HepG2 (cell line): Measurements from ENCODE around the gene GPR31. TPM values are rescaled to one million over a fixed set of nuclear protein-coding genes. Genes with fewer than 3 reads are reported as not detected.

Experiments
- DRAP1 ChIP-seq: IDR thresholded peaks from 2 replicates; pipeline ENCODE4 v1.6.1; 2016; ENCODE audit warnings: missing genetic modification reagents, missing compliant biosample characterization
- HNF4G ChIP-seq, 2 experiments: sonication (generic) in 1 of 2; formaldehyde crosslinking in 1 of 2; IDR thresholded peaks; 2 replicates each; pipeline versions ENCODE4 v1.4.0 to v1.6.1; 2011 to 2020; ENCODE audit warnings: borderline replicate concordance in 2 of 2, low read depth in 2 of 2, mild to moderate bottlenecking in 2 of 2, low read length in 1 of 2, missing genetic modification reagents in 1 of 2, moderate library complexity in 1 of 2
- KDM1A ChIP-seq: IDR thresholded peaks from 2 replicates; pipeline ENCODE4 v1.6.1; 2016; ENCODE audit warnings: missing compliant biosample characterization
- KDM5A ChIP-seq: fragments of 200-600 bp; sonication (generic); IDR thresholded peaks from 2 replicates; pipeline ENCODE4 v1.7.0; 2018; ENCODE audit warnings: antibody characterized with exemption, mild to moderate bottlenecking, low read length, borderline replicate concordance
- RBM22 ChIP-seq: fragments of 200-400 bp; formaldehyde crosslinking; optimal IDR thresholded peaks from 2 replicates; pipeline ENCODE3; 2017; ENCODE audit warnings: mild to moderate bottlenecking, low read length, moderate library complexity
- SPEN ChIP-seq: sonication (generic); formaldehyde crosslinking; IDR thresholded peaks from 2 replicates; pipeline ENCODE4 v1.5.1; 2020; ENCODE audit warnings: low read depth, mild to moderate bottlenecking, missing genetic modification reagents
- ZKSCAN5 ChIP-seq: sonication (generic); formaldehyde crosslinking; IDR thresholded peaks from 2 replicates; pipeline ENCODE4 v1.5.1; 2020; ENCODE audit warnings: mild to moderate bottlenecking, missing genetic modification reagents
- ZMYM2 ChIP-seq: sonication (generic); formaldehyde crosslinking; IDR thresholded peaks from 2 replicates; pipeline ENCODE4 v1.8.0; 2022; ENCODE audit warnings: mild to moderate bottlenecking, missing genetic modification reagents
- ZNF333 ChIP-seq: sonication (generic); formaldehyde crosslinking; IDR thresholded peaks from 2 replicates; pipeline ENCODE4 v1.4.0; 2020; ENCODE audit warnings: mild to moderate bottlenecking, missing genetic modification reagents, borderline replicate concordance
- ZNF337 ChIP-seq: sonication (generic); formaldehyde crosslinking; IDR thresholded peaks from 2 replicates; pipeline ENCODE4 v1.5.1; 2020; ENCODE audit warnings: missing genetic modification reagents, low read depth, mild to moderate bottlenecking, borderline replicate concordance
- ZNF460 ChIP-seq: sonication (generic); formaldehyde crosslinking; IDR thresholded peaks from 2 replicates; pipeline ENCODE4 v1.5.1; 2020; ENCODE audit warnings: missing genetic modification reagents, mild to moderate bottlenecking, borderline replicate concordance
- ZNF496 ChIP-seq: sonication (generic); formaldehyde crosslinking; IDR thresholded peaks from 2 replicates; pipeline ENCODE4 v1.8.1; 2023; ENCODE audit warnings: mild to moderate bottlenecking, moderate library complexity, missing genetic modification reagents; ENCODE audit not compliant: insufficient replicate concordance
- ZNF883 ChIP-seq: sonication (generic); formaldehyde crosslinking; IDR thresholded peaks from 2 replicates; pipeline ENCODE4 v1.5.1; 2020; ENCODE audit warnings: mild to moderate bottlenecking, missing genetic modification reagents; ENCODE audit errors: not compliant biosample characterization
- polyA plus RNA-seq, 8 experiments: library from polyadenylated mRNA; depleted of rRNA in 3 of 8; stranded (reverse) in 7 of 8; unstranded in 1 of 8; fragments of >200 nt; fragmentation: Illumina TruSeq in 4 of 8; extraction: Trizol in 4 of 8; gene quantifications; 2 replicates each; pipeline versions ENCODE4 v1.2.1 to v1.2.3, GENCODE V29; 2011 to 2016; ENCODE audit warnings: low read depth in 4 of 8, missing spikeins in 1 of 8, mixed read lengths in 1 of 8; ENCODE audit not compliant: insufficient read depth in 1 of 8
- total RNA-seq, 5 experiments: library from RNA; depleted of rRNA; stranded (reverse); fragments of >200 nt; fragmentation: Illumina TruSeq; extraction: Trizol; gene quantifications; 2 replicates each; pipeline ENCODE4 v1.2.3, GENCODE V29; 2016; ENCODE audit warnings: low read depth in 1 of 5
- TF ChIP-seq, protein P1 (sequence below): sonication (generic); formaldehyde crosslinking; IDR thresholded peaks from 2 replicates; pipeline ENCODE4 v1.4.0; 2020; ENCODE audit warnings: mild to moderate bottlenecking, missing genetic modification reagents
- TF ChIP-seq, protein P2 (sequence below): sonication (generic); formaldehyde crosslinking; conservative IDR thresholded peaks from 2 replicates; pipeline ENCODE4 v1.8.1; 2023; ENCODE audit warnings: missing genetic modification reagents
- TF ChIP-seq, protein P3 (sequence below): sonication (generic); formaldehyde crosslinking; IDR thresholded peaks from 2 replicates; pipeline ENCODE4 v1.4.0; 2020; ENCODE audit warnings: missing genetic modification reagents

GPR31 gene
- total and polyA plus RNA-seq, 2 of the 13 experiments (the other 11 are each of a cell fraction or from before 2014, with no cell fraction given): not detected

DNA sequence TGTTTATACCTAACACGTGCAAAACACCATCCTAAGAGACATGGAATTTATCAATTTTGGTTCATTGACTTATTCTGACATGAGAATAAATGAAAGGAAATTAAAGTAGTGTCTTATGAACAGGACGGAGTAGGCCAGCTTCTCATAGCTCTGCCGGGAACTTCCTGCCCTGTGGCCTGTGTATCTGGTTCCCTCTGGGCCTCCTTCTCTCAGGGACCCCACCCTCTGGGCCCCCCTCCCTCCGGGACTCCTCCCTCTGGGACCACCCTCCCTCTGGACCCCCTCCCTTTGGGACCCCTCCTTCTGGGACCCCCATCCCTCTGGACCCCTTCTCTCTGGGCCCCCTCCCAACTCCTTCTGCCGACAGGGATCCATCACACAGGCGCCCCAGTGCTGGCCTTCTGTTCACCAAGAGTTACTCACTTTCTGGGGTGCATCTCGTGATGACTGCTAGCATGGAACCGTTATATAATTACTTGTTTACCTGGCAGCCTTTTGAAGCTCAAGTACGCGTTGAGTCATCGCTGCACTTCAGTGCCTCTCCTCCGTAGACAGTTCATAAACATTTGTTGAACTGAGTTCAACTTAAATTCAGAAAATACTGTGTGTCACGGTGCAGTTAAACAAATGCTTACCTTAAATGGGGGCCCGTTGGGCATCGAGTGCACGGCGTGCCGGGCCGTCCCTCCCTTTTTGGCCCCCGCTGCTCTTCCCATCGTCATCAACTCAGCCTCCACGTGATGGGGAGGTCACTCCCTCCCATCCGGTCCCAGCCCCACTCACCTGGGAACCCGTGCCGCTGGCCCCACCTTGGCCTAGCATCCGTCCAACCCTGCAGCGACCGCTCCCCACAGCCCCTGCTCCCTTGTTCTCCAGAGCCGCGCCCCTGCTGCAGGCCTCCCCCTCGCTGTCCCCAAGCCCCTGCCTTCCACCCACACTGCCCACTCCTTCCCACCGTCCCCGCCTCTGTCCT is 26.8 kb downstream of the GPR31 start (continued):
- TF ChIP-seq, protein P1, sequence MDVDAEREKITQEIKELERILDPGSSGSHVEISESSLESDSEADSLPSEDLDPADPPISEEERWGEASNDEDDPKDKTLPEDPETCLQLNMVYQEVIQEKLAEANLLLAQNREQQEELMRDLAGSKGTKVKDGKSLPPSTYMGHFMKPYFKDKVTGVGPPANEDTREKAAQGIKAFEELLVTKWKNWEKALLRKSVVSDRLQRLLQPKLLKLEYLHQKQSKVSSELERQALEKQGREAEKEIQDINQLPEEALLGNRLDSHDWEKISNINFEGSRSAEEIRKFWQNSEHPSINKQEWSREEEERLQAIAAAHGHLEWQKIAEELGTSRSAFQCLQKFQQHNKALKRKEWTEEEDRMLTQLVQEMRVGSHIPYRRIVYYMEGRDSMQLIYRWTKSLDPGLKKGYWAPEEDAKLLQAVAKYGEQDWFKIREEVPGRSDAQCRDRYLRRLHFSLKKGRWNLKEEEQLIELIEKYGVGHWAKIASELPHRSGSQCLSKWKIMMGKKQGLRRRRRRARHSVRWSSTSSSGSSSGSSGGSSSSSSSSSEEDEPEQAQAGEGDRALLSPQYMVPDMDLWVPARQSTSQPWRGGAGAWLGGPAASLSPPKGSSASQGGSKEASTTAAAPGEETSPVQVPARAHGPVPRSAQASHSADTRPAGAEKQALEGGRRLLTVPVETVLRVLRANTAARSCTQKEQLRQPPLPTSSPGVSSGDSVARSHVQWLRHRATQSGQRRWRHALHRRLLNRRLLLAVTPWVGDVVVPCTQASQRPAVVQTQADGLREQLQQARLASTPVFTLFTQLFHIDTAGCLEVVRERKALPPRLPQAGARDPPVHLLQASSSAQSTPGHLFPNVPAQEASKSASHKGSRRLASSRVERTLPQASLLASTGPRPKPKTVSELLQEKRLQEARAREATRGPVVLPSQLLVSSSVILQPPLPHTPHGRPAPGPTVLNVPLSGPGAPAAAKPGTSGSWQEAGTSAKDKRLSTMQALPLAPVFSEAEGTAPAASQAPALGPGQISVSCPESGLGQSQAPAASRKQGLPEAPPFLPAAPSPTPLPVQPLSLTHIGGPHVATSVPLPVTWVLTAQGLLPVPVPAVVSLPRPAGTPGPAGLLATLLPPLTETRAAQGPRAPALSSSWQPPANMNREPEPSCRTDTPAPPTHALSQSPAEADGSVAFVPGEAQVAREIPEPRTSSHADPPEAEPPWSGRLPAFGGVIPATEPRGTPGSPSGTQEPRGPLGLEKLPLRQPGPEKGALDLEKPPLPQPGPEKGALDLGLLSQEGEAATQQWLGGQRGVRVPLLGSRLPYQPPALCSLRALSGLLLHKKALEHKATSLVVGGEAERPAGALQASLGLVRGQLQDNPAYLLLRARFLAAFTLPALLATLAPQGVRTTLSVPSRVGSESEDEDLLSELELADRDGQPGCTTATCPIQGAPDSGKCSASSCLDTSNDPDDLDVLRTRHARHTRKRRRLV (CRISPR knock-in tag): no peak
- TF ChIP-seq, protein P2, sequence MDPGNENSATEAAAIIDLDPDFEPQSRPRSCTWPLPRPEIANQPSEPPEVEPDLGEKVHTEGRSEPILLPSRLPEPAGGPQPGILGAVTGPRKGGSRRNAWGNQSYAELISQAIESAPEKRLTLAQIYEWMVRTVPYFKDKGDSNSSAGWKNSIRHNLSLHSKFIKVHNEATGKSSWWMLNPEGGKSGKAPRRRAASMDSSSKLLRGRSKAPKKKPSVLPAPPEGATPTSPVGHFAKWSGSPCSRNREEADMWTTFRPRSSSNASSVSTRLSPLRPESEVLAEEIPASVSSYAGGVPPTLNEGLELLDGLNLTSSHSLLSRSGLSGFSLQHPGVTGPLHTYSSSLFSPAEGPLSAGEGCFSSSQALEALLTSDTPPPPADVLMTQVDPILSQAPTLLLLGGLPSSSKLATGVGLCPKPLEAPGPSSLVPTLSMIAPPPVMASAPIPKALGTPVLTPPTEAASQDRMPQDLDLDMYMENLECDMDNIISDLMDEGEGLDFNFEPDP: no peak
- TF ChIP-seq ZNF460 (CRISPR knock-in tag) (peak; percentile 22; the same call in 1 of the 2 replicates), KDM1A (CRISPR knock-in tag) (no peak), HNF4G (IDR thresholded peaks at IDR 0.05; ENCODE audit: borderline replicate concordance, low read depth, low read length) (no peak), HNF4G (CRISPR knock-in tag; IDR thresholded peaks at IDR 0.05; ENCODE audit: borderline replicate concordance, low read depth) (0 out of 2 replicates have a peak, but pooled peaks have one; percentile 55), ZNF337 (CRISPR knock-in tag) (0 out of 2 replicates have a peak, but pooled peaks have one; percentile 35), KDM5A (no peak), DRAP1 (0 out of 2 replicates have a peak, but pooled peaks have one; percentile 49), ZNF496 (CRISPR knock-in tag) (no peak), RBM22 (no peak), ZKSCAN5 (CRISPR knock-in tag) (no peak), SPEN (CRISPR knock-in tag) (peak; percentile 79), ZNF883 (no peak), ZNF333 (CRISPR knock-in tag) (no peak), ZMYM2 (CRISPR knock-in tag) (no peak)
- TF ChIP-seq, protein P3, sequence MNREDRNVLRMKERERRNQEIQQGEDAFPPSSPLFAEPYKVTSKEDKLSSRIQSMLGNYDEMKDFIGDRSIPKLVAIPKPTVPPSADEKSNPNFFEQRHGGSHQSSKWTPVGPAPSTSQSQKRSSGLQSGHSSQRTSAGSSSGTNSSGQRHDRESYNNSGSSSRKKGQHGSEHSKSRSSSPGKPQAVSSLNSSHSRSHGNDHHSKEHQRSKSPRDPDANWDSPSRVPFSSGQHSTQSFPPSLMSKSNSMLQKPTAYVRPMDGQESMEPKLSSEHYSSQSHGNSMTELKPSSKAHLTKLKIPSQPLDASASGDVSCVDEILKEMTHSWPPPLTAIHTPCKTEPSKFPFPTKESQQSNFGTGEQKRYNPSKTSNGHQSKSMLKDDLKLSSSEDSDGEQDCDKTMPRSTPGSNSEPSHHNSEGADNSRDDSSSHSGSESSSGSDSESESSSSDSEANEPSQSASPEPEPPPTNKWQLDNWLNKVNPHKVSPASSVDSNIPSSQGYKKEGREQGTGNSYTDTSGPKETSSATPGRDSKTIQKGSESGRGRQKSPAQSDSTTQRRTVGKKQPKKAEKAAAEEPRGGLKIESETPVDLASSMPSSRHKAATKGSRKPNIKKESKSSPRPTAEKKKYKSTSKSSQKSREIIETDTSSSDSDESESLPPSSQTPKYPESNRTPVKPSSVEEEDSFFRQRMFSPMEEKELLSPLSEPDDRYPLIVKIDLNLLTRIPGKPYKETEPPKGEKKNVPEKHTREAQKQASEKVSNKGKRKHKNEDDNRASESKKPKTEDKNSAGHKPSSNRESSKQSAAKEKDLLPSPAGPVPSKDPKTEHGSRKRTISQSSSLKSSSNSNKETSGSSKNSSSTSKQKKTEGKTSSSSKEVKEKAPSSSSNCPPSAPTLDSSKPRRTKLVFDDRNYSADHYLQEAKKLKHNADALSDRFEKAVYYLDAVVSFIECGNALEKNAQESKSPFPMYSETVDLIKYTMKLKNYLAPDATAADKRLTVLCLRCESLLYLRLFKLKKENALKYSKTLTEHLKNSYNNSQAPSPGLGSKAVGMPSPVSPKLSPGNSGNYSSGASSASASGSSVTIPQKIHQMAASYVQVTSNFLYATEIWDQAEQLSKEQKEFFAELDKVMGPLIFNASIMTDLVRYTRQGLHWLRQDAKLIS (CRISPR knock-in tag): no peak
